OCI-LY3 (cell line): Measurements from ENCODE around the gene CTDP1.

Experiments used
- H2AFZ ChIP-seq: fragments of 200-600, 300-600 bp; shearing (Covaris generic); 2 replicates; pipeline ENCODE4 v1.6.0; 2014; ENCODE audit warnings: antibody characterized with exemption, low read depth, low read length
- H3K27ac ChIP-seq: fragments of 200-600, 300-600 bp; sonication (generic); 2 replicates; pipeline ENCODE4 v1.5.1; 2014; ENCODE audit warnings: mild to moderate bottlenecking, low read length, moderate library complexity, mixed read lengths
- H3K27me3 ChIP-seq: fragments of 200-600, 300-600 bp; sonication (generic); 2 replicates; pipeline ENCODE4 v1.6.1; 2014; ENCODE audit warnings: low read depth, low read length, mixed read lengths
- H3K36me3 ChIP-seq: fragments of 200-600, 300-600 bp; sonication (generic); replicated peaks from 2 replicates; pipeline ENCODE3; 2014; ENCODE audit warnings: low read depth, low read length, mixed read lengths
- H3K4me1 ChIP-seq: fragments of 300-600, 200-600 bp; sonication (generic); 2 replicates; pipeline ENCODE4 v1.6.1; 2014; ENCODE audit warnings: low read length, mixed read lengths
- H3K4me2 ChIP-seq: fragments of 200-600, 300-600 bp; sonication (generic); 2 replicates; pipeline ENCODE4 v1.6.1; 2014; ENCODE audit warnings: low read length, mixed read lengths
- H3K4me3 ChIP-seq: fragments of 300-600, 200-600 bp; sonication (generic); 2 replicates; pipeline ENCODE4 v1.5.1; 2014; ENCODE audit warnings: antibody characterized with exemption, mild to moderate bottlenecking, low read length, moderate library complexity
- H3K79me2 ChIP-seq: fragments of 300-600, 200-600 bp; shearing (Covaris generic); 2 replicates; pipeline ENCODE4 v1.6.1; 2014; ENCODE audit warnings: mild to moderate bottlenecking, low read length, mixed read lengths
- H3K9ac ChIP-seq: fragments of 300-600, 200-600 bp; shearing (Covaris generic); 2 replicates; pipeline ENCODE4 v1.6.0; 2014; ENCODE audit warnings: mild to moderate bottlenecking, low read length, moderate library complexity
- H3K9me3 ChIP-seq: fragments of 200-600, 300-600 bp; shearing (Covaris generic); 2 replicates; pipeline ENCODE4 v1.6.1; 2014; ENCODE audit warnings: low read length, mixed read lengths; ENCODE audit not compliant: insufficient read depth
- H4K20me1 ChIP-seq: fragments of 200-600, 300-600 bp; sonication (generic); 2 replicates; pipeline ENCODE4 v1.6.1; 2016; ENCODE audit warnings: low read length, mixed read lengths; ENCODE audit not compliant: insufficient read depth
- CTCF ChIP-seq: fragments of 200-600, 300-600 bp; sonication (generic); IDR thresholded peaks from 2 replicates; pipeline ENCODE4 v1.5.1; 2014; ENCODE audit warnings: antibody characterized with exemption, low read length, low read depth
- EZH2phosphoT487 ChIP-seq: fragments of 200-600 bp; shearing (Covaris generic); IDR thresholded peaks from 2 replicates; pipeline ENCODE4 v1.6.1; 2018; ENCODE audit warnings: antibody characterized with exemption, mixed run types, low read depth

Gene CTDP1

GRCh38 chr18:79792096-79792987, 112.7 kb downstream of the CTDP1 start:
- Histone ChIP-seq H3K79me2 (no peaks in the 10 kb centered on the region), H3K27ac (no peak overlapping the region), H3K4me1 (peaks cover 16% of the 10 kb centered on the region), H3K36me3 (no peaks in the 10 kb centered on the region), H3K4me2 (peak overlapping the region; percentile 46), H3K9ac (no peak overlapping the region), H3K4me3 (peak overlapping the region; percentile 7), H3K9me3 (no peaks in the 10 kb centered on the region), H4K20me1 (no peaks in the 10 kb centered on the region), H2AFZ (no peak overlapping the region), H3K27me3 (peaks cover 19% of the 10 kb centered on the region)
- TF ChIP-seq CTCF, result no peak
- no peak for TF ChIP-seq EZH2phosphoT487

- peaks cover 16% of the 10 kb centered on the region for H3K4me1 ChIP-seq
- H3K4me3 ChIP-seq, result peak overlapping the region; percentile 7
- no peaks in the 10 kb centered on the region for H4K20me1 ChIP-seq
- peaks cover 19% of the 10 kb centered on the region for H3K27me3 ChIP-seq
- H2AFZ ChIP-seq, result no peak overlapping the region
- no peak overlapping the region for H3K27ac ChIP-seq
- H3K79me2 ChIP-seq, result no peaks in the 10 kb centered on the region
- no peak for TF ChIP-seq EZH2phosphoT487
- TF ChIP-seq CTCF, result no peak
- H3K9me3 ChIP-seq, result no peaks in the 10 kb centered on the region
- peak overlapping the region; percentile 46 for H3K4me2 ChIP-seq
- H3K36me3 ChIP-seq, result no peaks in the 10 kb centered on the region
- H3K9ac ChIP-seq, result no peak overlapping the region
These were observed 113.4 kb downstream of the CTDP1 start for GRCh38 chr18:79792988-79793355.

DNA sequence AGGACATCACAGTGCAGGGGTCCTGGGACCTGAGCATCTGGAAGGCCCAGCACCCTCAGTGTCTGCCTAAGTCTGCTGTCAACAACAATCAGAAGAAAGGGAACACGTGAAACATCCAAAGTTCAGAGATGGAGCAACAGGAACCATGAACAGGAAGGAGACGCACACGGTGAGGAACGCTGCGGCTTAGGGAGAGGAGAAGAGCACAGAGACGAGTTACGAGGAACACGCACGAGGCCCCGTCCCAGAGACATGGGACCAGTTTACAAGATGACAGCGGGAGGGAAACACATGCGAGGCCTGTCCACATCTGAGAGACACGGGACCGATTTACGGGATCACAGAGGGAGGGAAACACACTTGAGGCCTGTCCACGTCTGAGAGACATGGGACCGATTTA, 115.2 kb downstream of the CTDP1 start:
- H3K9me3 ChIP-seq, result no peaks in the 10 kb centered on the region
- peaks cover 19% of the 10 kb centered on the region for H3K27me3 ChIP-seq
- no peaks in the 10 kb centered on the region for H4K20me1 ChIP-seq
- H3K27ac ChIP-seq, result no peak overlapping the region
- H3K36me3 ChIP-seq, result no peaks in the 10 kb centered on the region
- no peak overlapping the region for H3K9ac ChIP-seq
- no peak overlapping the region for H3K4me2 ChIP-seq
- H3K79me2 ChIP-seq, result no peaks in the 10 kb centered on the region
- no peak overlapping the region for H3K4me3 ChIP-seq
- no peak overlapping the region for H2AFZ ChIP-seq
- no peak for TF ChIP-seq EZH2phosphoT487
- TF ChIP-seq CTCF, result no peak
- peaks cover 26% of the 10 kb centered on the region for H3K4me1 ChIP-seq

GRCh38 chr18:79795446-79795845, 115.8 kb downstream of the CTDP1 start:
- no peak for TF ChIP-seq EZH2phosphoT487
- TF ChIP-seq CTCF, result no peak
- Histone ChIP-seq H3K4me1 (peaks cover 31% of the 10 kb centered on the region), H3K9ac (no peak overlapping the region), H3K9me3 (no peaks in the 10 kb centered on the region), H3K27me3 (peaks cover 14% of the 10 kb centered on the region), H3K4me3 (no peak overlapping the region), H4K20me1 (no peaks in the 10 kb centered on the region), H3K27ac (no peak overlapping the region), H3K36me3 (no peaks in the 10 kb centered on the region), H3K79me2 (no peaks in the 10 kb centered on the region), H2AFZ (no peak overlapping the region), H3K4me2 (no peak overlapping the region)
